Ovary (tissue), 9 donors: Measurements from ENCODE around the gene CACNG4. TPM values are rescaled to one million over a fixed set of nuclear protein-coding genes. Genes with fewer than 3 reads are reported as not detected.

Source experiments
- DNase-seq, 5 donors: peaks; one replicate each; pipeline ENCODE4 v3.0.0-alpha.2; 2019 to 2020
- H3K27ac ChIP-seq, 2 donors: fragments of 200-600 bp; one replicate each; pipeline versions ENCODE4 v1.5.1 to v1.8.0; 2019 to 2022
- H3K27me3 ChIP-seq: fragments of 200-600 bp; one replicate; pipeline ENCODE4 v1.8.0; 2022
- H3K36me3 ChIP-seq: fragments of 200-600 bp; sonication (generic); one replicate; pipeline ENCODE4 v1.5.1; 2019
- H3K4me1 ChIP-seq: one replicate; pipeline ENCODE4 v1.8.1; 2013; ENCODE audit warnings: mild to moderate bottlenecking, moderate library complexity; ENCODE audit not compliant: insufficient read depth
- H3K4me3 ChIP-seq: fragments of 200-600 bp; sonication (generic); one replicate; pipeline ENCODE4 v1.5.1; 2017
- H3K9me3 ChIP-seq, 2 donors: fragments of 200-600 bp in 1 of 2; sonication (generic) in 1 of 2; one replicate each; pipeline versions ENCODE4 v1.5.1 to v1.8.1; 2013 to 2019; ENCODE audit warnings: mild to moderate bottlenecking in 1 of 2, moderate library complexity in 1 of 2
- EP300 ChIP-seq: sonication (generic); formaldehyde crosslinking; IDR thresholded peaks from one replicate; pipeline ENCODE4 v1.6.1; 2017; ENCODE audit warnings: antibody characterized with exemption
- POLR2A ChIP-seq: fragments of 450-650 bp; IDR thresholded peaks from one replicate; pipeline ENCODE4 v1.6.1; 2017; ENCODE audit warnings: antibody characterized with exemption, mild to moderate bottlenecking, moderate library complexity
- WGBS, 3 donors: extraction: QIAGEN DNeasy Blood & Tissue Kit in 1 of 3; methylation state at CpG; one replicate each; pipeline versions ENCODE4 v1.1.5 to v1.1.7; 2013 to 2017; 5-methylcytosine and 5-hydroxymethylcytosine counted together
- intact Hi-C, 4 donors: fragments of 100-400 bp; cut with DNase I; formaldehyde crosslinking; loops; one replicate each; pipeline versions ENCODE4 v1.11.0 to v1.15.1; 2022 to 2023
- polyA plus RNA-seq, 2 donors: library from polyadenylated mRNA; stranded (reverse); fragments of 200-250 nt in 1 of 2; fragments of 350-450 nt in 1 of 2; fragmentation: Illumina TruSeq in 1 of 2; extraction: RNeasy Lipid Tissue Mini Kit (QIAGEN cat#74804) in 1 of 2; gene quantifications; one replicate each; pipeline ENCODE4 v1.2.3, GENCODE V29; 2013 to 2014
- total RNA-seq, 7 donors: library from RNA; depleted of rRNA in 2 of 7; stranded (reverse); fragments of >200 nt in 2 of 7; fragmentation: NEBNext Ultra II Directional in 3 of 7; extraction: Animal tissue kit (Norgen Biotek cat#: 25700) in 3 of 7; gene quantifications; one replicate each; pipeline versions ENCODE4 v1.1.0 to v1.2.4, GENCODE V29; 2016 to 2023
- TF ChIP-seq, protein P1 (sequence below), 3 donors: fragments of 450-650 bp in 2 of 3; fragments of 200-600 bp in 1 of 3; IDR thresholded peaks; one replicate each; pipeline versions ENCODE4 v1.5.1 to v1.8.0; 2016 to 2022; ENCODE audit warnings: antibody characterized with exemption in 3 of 3, mild to moderate bottlenecking in 1 of 3
- donor health status: DM: no; HTN: no; CAD: no; lungs with moderate emphysema.
- donor health status: DM: no; HTN: no; CAD: no.
- donor health status: Bipolar disorder and iron deficiency.
- donor health status: DM: yes; HTN: yes; CAD: no.
- donor health status: DM: no; HTN: no; CAD: no.
- donor health status: DM: yes; HTN: yes; CAD: no.

The CACNG4 gene
- total and polyA plus RNA-seq, 9 donors: 0.02 to 4.9 (median 0.22) TPM; not detected in 2

DNA sequence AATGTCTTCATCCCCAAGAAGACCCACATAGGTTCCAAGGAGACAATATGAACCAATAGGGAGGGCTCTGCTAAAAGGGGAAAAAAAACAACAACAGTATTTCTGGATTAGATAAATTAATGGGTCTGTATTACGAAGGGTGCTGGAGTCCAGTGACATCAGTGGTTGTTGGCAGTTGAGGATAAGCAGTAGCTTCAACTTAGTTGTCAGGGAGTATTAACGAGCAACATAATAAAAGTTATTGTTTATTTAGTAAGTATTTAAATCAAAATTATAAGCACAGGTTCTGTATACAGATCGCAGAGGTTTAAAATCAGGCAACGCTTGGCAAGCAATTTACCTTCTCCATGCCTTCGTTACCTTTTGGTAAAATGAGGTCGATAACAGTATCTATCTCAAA lies 7.6 kb upstream of the CACNG4 start:
- 81 to 84% (median 84%) methylated on average over 6 of the region's 6 CpGs for WGBS, 3 donors
- no peak overlapping the region for H3K4me3 ChIP-seq

DNA sequence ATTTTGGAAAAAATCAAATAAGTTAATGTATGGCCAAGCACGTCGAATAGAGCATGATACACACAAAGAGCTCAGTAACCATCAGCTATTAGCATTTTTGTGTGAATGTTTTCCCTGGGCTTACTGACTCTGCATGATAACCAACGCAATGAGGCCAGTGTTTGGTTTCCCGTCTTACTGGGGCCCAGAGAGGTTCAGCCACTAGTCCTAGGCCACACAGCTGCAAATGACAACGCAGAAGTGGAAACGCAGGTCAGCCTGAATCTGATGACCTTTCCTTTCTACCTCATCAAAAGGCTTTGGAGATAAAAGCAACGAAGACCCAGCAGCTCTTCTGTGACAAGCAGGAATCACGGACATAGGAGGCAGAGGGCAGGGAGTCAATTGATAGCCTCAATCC lies 7.2 kb upstream of the CACNG4 start:
- intact Hi-C loops: no loop called here
- H3K9me3 ChIP-seq: no peaks in the 10 kb centered on the region
- H3K4me3 ChIP-seq: no peak overlapping the region
- DNase-seq: no peak
- WGBS, 3 donors: 66 to 82% (median 75%) methylated on average over 8 of the region's 8 CpGs
- H3K36me3 ChIP-seq: no peaks in the 10 kb centered on the region
- H3K4me1 ChIP-seq: no peaks in the 10 kb centered on the region
- no peaks in the 10 kb centered on the region for H3K27me3 ChIP-seq
- no peak overlapping the region for H3K27ac ChIP-seq
- TF ChIP-seq, protein P1, sequence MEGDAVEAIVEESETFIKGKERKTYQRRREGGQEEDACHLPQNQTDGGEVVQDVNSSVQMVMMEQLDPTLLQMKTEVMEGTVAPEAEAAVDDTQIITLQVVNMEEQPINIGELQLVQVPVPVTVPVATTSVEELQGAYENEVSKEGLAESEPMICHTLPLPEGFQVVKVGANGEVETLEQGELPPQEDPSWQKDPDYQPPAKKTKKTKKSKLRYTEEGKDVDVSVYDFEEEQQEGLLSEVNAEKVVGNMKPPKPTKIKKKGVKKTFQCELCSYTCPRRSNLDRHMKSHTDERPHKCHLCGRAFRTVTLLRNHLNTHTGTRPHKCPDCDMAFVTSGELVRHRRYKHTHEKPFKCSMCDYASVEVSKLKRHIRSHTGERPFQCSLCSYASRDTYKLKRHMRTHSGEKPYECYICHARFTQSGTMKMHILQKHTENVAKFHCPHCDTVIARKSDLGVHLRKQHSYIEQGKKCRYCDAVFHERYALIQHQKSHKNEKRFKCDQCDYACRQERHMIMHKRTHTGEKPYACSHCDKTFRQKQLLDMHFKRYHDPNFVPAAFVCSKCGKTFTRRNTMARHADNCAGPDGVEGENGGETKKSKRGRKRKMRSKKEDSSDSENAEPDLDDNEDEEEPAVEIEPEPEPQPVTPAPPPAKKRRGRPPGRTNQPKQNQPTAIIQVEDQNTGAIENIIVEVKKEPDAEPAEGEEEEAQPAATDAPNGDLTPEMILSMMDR (IDR thresholded peaks at IDR 0.05): no peak
- TF ChIP-seq EP300: no peak
- no peak for TF ChIP-seq POLR2A

More for the DNA sequence above, 7.6 kb upstream of the CACNG4 start:
- no peak overlapping the region for H3K27ac ChIP-seq
- no peaks in the 10 kb centered on the region for H3K27me3 ChIP-seq
- no peaks in the 10 kb centered on the region for H3K4me1 ChIP-seq
- no peak for DNase-seq
- no peaks in the 10 kb centered on the region for H3K36me3 ChIP-seq
- TF ChIP-seq POLR2A (no peak), EP300 (no peak)
- TF ChIP-seq, protein P1 (IDR thresholded peaks at IDR 0.05): no peak
- no peaks in the 10 kb centered on the region for H3K9me3 ChIP-seq
- intact Hi-C loops: no loop called here

DNA sequence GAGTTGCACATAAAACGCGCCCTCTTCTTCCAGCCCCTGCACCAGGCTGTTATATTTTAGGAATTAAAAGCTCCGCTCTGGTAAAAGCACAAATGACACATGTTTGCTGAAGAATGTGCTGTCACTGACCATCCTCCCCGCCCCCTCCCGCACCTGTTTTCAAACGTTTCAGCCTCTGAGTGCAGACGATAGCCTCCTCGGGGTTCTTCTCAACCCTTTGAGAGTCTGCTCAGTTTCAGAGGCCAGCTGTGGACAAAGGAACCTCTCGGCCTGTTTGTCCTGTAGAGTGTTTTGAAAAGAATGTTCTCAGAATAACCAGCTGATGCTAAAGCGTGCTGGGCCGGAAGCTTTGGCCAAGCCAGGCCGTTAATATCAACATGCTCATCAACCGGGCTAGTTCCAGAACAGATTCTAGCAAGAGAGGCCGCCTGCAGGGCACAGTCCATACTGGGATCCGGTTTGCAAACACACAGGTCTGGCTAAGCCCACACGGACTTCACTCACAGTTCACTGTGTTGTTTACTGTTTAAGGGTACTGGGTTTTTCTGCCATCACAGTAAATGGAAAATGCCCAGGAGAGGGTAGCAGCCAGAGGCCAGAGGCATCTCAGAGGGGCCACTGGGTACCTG lies 6.4 kb upstream of the CACNG4 start:
- Histone ChIP-seq H3K9me3 (no peaks in the 10 kb centered on the region), H3K4me1 (no peaks in the 10 kb centered on the region), H3K36me3 (no peaks in the 10 kb centered on the region), H3K4me3 (no peak overlapping the region), H3K27me3 (no peaks in the 10 kb centered on the region), H3K27ac (no peak overlapping the region)
- TF ChIP-seq POLR2A (no peak), EP300 (no peak)
- TF ChIP-seq, protein P1 (IDR thresholded peaks at IDR 0.05): no peak
- WGBS, 3 donors: 16 to 40% (median 23%) methylated on average over 16 of the region's 16 CpGs
- DNase-seq: no peak
- intact Hi-C loops: no loop called here

DNA sequence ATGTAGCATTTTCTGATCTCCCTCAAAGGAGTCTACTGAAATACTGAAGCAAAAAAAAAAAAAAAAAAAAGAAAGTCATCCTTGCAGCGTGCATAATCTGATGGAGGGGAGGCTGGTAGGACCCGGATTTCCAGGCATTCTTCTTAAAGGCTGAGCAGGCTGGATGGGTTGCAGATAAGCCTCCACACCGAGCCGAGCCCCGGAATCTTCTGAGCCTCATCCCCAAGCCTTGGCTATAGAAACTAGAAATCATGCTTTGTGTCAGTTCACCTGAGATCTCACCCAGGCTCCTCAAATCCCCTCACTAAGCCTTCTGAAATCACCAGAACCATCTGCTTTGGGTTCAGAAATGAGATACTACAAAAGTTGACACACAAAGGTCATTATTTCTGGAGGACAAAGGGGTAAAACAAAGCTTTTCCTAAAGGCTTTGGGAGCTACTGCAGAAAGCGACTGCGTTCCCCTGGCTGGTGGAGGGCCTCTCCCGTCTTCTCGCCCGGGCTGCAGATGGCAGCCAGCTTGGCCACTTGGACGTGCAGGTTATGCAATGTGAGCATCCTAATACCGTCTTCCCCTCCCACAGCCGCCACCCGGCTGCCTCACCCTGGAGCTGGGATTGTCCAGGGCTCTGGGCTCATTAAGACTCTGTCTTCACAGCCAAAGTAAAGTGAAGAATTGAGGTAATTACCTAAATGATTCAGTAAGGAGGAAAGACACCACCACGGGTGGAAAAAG lies 4.7 kb upstream of the CACNG4 start:
- no peak overlapping the region for H3K27ac ChIP-seq
- TF ChIP-seq, protein P1 (IDR thresholded peaks at IDR 0.05): no peak
- TF ChIP-seq EP300 (no peak), POLR2A (no peak)
- WGBS, 3 donors: 64 to 68% (median 67%) methylated on average over 15 of the region's 15 CpGs
- DNase-seq: no peak
- H3K4me1 ChIP-seq: no peaks in the 10 kb centered on the region
- no peaks in the 10 kb centered on the region for H3K9me3 ChIP-seq
- no peaks in the 10 kb centered on the region for H3K36me3 ChIP-seq
- no peaks in the 10 kb centered on the region for H3K27me3 ChIP-seq
- intact Hi-C loops: no loop called here
- H3K4me3 ChIP-seq: no peak overlapping the region
